Epithelial cell of umbilical artery (primary cell): ENCODE results near the gene SPINK1. TPM values are rescaled to one million over a fixed set of nuclear protein-coding genes. Genes with fewer than 3 reads are reported as not detected.

Experiments used
- total RNA-seq: library from RNA; depleted of rRNA; stranded (reverse); fragments of >200 nt; gene quantifications from 2 replicates; pipeline ENCODE4 v1.2.3, GENCODE V29; 2014

The SPINK1 gene, protein sequence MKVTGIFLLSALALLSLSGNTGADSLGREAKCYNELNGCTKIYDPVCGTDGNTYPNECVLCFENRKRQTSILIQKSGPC
- total RNA-seq, result not detected in 2 replicates

DNA sequence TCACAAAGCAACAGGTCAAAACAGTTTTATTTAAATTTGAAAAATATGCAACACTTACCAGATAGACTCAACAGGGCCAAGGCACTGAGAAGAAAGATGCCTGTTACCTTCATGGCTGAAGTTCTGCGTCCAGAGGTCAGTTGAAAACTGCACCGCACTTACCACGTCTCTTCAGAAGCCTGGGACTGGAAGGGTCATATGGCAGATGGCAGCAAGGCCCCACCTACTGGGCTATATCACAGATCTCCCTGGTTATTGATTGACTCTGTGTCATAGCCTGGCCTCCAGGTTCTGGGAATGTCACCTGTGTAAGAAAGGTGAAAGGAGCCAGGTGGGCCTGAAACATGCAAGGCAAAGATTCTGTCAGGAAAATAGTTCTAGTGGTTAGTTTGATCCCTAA, at the start of gene SPINK1:
Gene SPINK1, minus strand, starts transcription at position 207 of the 400 bp plus-strand sequence. Its CDS starts 94 bp downstream, at position 113.

DNA sequence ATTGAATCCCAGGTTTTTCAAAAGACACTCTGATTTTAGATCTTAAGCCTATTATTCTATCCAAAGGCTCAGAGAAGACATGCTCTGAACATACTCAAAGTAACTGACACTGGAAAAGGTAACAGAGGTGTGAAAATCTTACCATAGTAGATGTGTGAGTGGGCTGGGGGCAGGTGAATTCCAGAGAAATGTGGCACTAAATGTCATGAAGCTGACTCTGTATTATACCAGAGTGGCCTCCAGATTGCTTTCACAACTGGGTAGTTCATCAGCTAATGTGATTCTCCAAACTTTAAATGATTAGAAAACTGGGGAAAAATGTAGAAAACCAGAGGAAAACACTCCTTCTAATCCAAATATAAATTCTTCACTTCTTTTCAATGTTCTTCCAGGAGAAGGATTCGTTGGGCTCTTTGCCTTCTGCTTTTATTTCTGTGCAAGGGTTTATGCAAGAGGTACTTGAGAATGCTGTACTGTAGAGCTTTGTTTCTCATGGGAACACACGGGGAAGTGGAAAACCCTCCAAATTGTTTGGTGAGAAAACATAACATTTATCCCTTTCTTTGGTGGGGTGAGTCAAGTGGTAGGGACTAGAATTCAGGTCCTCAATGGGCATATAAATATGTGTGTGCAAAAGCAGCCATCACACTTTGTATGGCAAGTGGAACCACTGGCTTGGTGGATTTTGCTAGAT, 46.7 kb upstream of the SPINK1 start, which contains the start of gene SCGB3A2:
Gene SCGB3A2, plus strand, starts transcription at position 646 of the 694 bp plus-strand sequence. CDS start 93 bp downstream, outside the sequence.

DNA sequence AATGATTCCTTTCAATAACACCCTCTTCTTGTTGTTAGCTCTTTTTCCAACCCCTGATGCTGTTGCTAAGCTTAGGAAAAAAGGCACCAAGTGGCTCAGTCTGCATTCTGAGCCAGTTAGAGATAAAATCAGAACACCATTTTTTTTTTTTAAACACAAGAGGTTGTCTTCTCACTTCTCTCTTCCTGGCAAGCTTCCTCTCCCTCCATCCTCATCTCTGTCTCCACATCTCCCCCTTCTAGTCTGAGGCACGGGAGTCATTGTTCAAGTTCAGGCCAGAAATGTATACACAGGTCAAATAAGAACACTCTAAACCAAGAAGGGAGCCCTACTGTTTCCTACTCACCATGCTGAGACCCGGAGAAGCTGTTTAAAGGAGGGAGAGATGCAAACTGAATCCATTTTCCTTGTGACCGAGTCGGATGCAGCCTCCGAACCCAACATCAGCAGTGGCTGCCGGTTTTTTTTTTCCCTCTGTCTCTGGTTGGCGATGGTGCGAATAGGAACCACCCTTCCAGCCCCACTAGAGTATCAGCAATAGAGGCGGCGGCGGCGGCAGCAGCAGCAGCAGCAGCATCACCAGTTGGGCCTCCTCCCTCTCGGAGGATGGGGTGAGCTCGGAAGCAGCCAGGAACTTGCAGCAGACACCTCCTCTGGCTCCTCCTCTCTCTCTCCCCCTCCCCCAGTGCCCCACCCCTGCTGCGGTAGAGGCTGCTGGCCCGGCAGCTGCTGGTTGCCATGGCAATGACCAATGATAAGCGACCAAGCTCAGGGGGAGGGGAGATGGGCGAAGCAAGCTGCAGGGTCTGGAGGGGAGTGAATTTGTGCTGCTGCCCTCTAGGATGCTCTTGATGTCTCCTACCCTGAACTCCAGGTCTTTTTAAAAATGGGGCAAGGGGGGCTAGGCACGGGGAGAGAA, 49.1 kb downstream of the SPINK1 start, which contains the start of gene JAKMIP2:
Gene JAKMIP2, minus strand, starts transcription at position 619 of the 919 bp plus-strand sequence. CDS start 110,922 bp downstream, outside the sequence.

Other genes with a start within 250 kb of the SPINK1 start
- 1.2 TPM in 1 of 2 replicates, not detected in the other for gene JAKMIP2, start 48.9 kb downstream of the SPINK1 start, total RNA-seq
- not detected in 2 replicates for gene SCGB3A2, start 47.0 kb upstream of the SPINK1 start, total RNA-seq
- gene C5orf46, start 74.9 kb upstream of the SPINK1 start, total RNA-seq, result 1.1 TPM in 1 of 2 replicates, not detected in the other
- gene SPINK5, start 232.3 kb upstream of the SPINK1 start, total RNA-seq, result 1.6 TPM in 1 of 2 replicates, not detected in the other